Common myeloid progenitor, CD34-positive (primary cell): ENCODE results near the gene ZNF782.
"Not testable (repeated sequence)": the region's sequence is repeated elsewhere in the genome, so short reads cannot be mapped to it uniquely, and the experiment has no call there.

Experiments used
- CTCF ChIA-PET: fragments of 350-600 bp; sonication (Branson Sonifier 250); formaldehyde crosslinking; loops from one replicate; lab custom pipeline; 2021; ENCODE audit warnings: antibody characterized with exemption; lab: Charles Lee
- POLR2A ChIA-PET: fragments of 350-600 bp; sonication (Branson Sonifier 250); formaldehyde crosslinking; loops from one replicate; lab custom pipeline; 2021; ENCODE audit warnings: antibody characterized with exemption; lab: Charles Lee
- DNase-seq, 3 donors: peaks; one replicate each; pipeline versions ENCODE4 v3.0.0 to v3.0.0-alpha.2; 2013
- H3K27ac ChIP-seq, 2 experiments: 1 replicate in 1 of 2; 2 replicates in 1 of 2; pipeline ENCODE4 v1.7.0; 2013; ENCODE audit warnings: inconsistent platforms in 2 of 2, low read length in 2 of 2, mild to moderate bottlenecking in 2 of 2, low read depth in 1 of 2, moderate library complexity in 1 of 2; ENCODE audit not compliant: severe bottlenecking in 2 of 2, insufficient read depth in 1 of 2, poor library complexity in 1 of 2
- H3K27me3 ChIP-seq, 5 experiments: replicated peaks in 2 of 5; 1 replicate in 3 of 5; 2 replicates in 2 of 5; pipeline versions ENCODE4 v1.6.1 to v1.7.0; 2013; ENCODE audit warnings: low read length in 4 of 5, mild to moderate bottlenecking in 2 of 5, moderate library complexity in 2 of 5, inconsistent platforms in 1 of 5; ENCODE audit not compliant: insufficient read depth in 5 of 5, control insufficient read depth in 4 of 5
- H3K36me3 ChIP-seq, 4 experiments: 1 replicate in 2 of 4; 2 replicates in 2 of 4; pipeline versions ENCODE4 v1.6.1 to v1.7.0; 2013; ENCODE audit warnings: low read length in 3 of 4, control low read depth in 1 of 4, mild to moderate bottlenecking in 1 of 4; ENCODE audit not compliant: control insufficient read depth in 4 of 4, insufficient read depth in 4 of 4
- H3K4me1 ChIP-seq, 4 experiments: 1 replicate in 3 of 4; 2 replicates in 1 of 4; pipeline versions ENCODE4 v1.6.1 to v1.7.1; 2013; ENCODE audit warnings: low read length in 3 of 4, mild to moderate bottlenecking in 3 of 4, control low read depth in 1 of 4, inconsistent platforms in 1 of 4, moderate library complexity in 1 of 4; ENCODE audit not compliant: control insufficient read depth in 4 of 4, insufficient read depth in 4 of 4; ENCODE audit errors: control extremely low read depth in 1 of 4
- H3K4me3 ChIP-seq, 7 experiments: 1 replicate in 4 of 7; 2 replicates in 3 of 7; pipeline versions ENCODE4 v1.5.1 to v1.7.0; 2013; ENCODE audit warnings: mild to moderate bottlenecking in 7 of 7, low read length in 6 of 7, moderate library complexity in 6 of 7, inconsistent platforms in 2 of 7, low read depth in 2 of 7, control low read depth in 1 of 7; ENCODE audit not compliant: insufficient read depth in 4 of 7, control insufficient read depth in 1 of 7; ENCODE audit errors: extremely low read depth in 1 of 7
- H3K9me3 ChIP-seq, 5 experiments: 1 replicate in 4 of 5; 2 replicates in 1 of 5; pipeline versions ENCODE4 v1.6.1 to v1.7.1; 2013; ENCODE audit warnings: low read length in 4 of 5, mild to moderate bottlenecking in 2 of 5, inconsistent platforms in 1 of 5, low read depth in 1 of 5, moderate library complexity in 1 of 5; ENCODE audit not compliant: control insufficient read depth in 4 of 5, insufficient read depth in 2 of 5; ENCODE audit errors: control extremely low read depth in 1 of 5
- WGBS: methylation state at CpG from one replicate; pipeline ENCODE4 v1.1.5; 2013; ENCODE audit not compliant: insufficient coverage; 5-methylcytosine and 5-hydroxymethylcytosine counted together

ZNF782 gene

DNA sequence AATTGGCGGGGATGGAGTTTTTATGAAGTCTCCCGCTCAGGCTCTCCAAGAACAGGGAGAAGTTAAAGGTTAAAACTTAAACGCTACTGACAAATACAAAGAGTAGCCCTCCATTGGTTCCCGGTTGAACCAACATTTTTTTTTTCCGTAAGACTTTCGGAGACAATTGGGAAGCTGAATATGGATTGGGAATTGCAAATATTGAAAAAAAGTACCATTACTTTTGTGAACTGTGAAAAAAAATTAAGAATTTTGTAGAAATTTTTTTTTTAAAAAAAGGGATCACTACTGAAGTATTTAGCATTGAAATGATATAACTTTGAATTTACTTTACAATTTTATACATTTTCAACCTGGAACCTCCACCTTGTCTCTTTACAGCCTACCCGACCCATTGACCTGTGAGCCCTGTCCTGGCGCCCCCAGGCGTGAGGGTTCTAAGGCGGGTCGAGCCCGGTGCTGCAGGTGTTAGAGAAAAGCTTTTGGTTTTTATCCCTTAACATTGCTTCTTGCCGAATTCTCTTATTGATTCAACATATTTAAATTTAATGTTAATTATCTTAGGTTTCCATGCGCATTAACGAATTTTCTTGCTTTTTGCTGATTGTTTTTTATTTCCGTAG lies 448 bp upstream of the ZNF782 start:
- Histone ChIP-seq H3K4me1 (peaks cover 4 to 18% (median 17%) of the 10 kb centered on the region in 4 experiments), H3K27ac (no peak overlapping the region), H3K9me3 (peaks cover 0 to 5% (median 0%) of the 10 kb centered on the region in 5 experiments), H3K4me3 (peak overlapping the region; percentile 79 to 93 (median 90)), H3K36me3 (peaks cover 0 to 3% (median 0%) of the 10 kb centered on the region in 4 experiments), H3K27me3 (peaks cover 0 to 12% (median 0%) of the 10 kb centered on the region in 5 experiments)
- DNase-seq, result no peak
- ChIA-PET POLR2A (no interaction called here), CTCF (interaction anchor here (0.6 kb wide), 1 partner anchor 14 kb away, joined by 4 read pairs; no protein-coding TSS in a partner anchor)
- 5% methylated on average over 4 of the region's 16 CpGs for WGBS

- DNase-seq, result no peak
- ChIA-PET POLR2A (no interaction called here), CTCF (no interaction called here)
- H3K9me3 ChIP-seq, result peaks cover 0 to 26% (median 7%) of the 10 kb centered on the region in 5 experiments
- peaks cover 0 to 6% (median 2%) of the 10 kb centered on the region in 4 experiments for H3K36me3 ChIP-seq
- H3K27me3 ChIP-seq, result peaks cover 0 to 12% (median 0%) of the 10 kb centered on the region in 5 experiments
- no peak overlapping the region for H3K27ac ChIP-seq
- WGBS, result 100% methylated on average over 2 of the region's 4 CpGs
- peaks cover 4 to 18% (median 17%) of the 10 kb centered on the region in 4 experiments for H3K4me1 ChIP-seq
- H3K4me3 ChIP-seq, result peak overlapping the region in 1 of 7 experiments; percentile 87
Observed at GRCh38 chr9:96852676-96853075, 1.6 kb downstream of the ZNF782 start.

DNA sequence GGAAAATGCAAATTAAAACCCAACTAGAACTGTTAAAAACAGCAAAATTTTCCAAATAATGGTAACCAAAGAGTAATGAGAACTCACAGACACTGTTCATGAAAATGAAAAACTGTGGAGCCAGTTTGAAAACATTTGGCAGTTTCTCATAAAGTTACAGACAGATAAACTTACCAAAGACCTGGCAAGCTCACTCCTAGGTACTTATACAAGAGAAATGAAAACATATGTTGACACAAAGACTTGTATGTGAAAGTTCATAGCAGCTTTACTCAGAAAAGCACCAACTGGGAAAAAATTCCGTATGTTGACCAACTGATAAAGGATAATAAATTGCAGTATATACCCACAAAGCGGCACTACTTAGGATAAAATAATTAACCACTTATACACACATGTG lies 10.3 kb downstream of the ZNF782 start:
- DNase-seq, result no peak
- POLR2A ChIA-PET, result no interaction called here

DNA sequence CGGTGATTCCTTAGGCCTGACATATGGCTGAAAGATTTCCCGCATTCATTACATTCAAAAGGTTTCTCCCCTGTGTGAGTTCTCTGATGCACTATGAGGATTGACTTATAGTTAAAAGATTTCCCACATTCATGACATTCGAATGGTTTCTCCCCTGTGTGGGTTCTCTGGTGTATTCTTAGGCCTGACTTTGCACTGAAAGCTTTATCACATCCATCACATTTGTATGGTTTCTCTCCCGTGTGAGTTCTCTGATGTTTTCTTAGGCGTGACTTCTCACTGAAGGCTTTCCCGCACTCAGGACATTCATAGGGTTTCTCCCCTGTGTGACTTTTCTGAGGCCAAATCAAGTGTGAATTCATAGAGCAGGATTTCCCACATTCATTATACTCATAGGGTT lies 35.8 kb downstream of the ZNF782 start:
- H3K27me3 ChIP-seq, result no peaks in the 10 kb centered on the region
- WGBS, result 100% methylated on average over 4 of the region's 6 CpGs
- POLR2A ChIA-PET, result no interaction called here
- H3K9me3 ChIP-seq, result peaks cover 36 to 89% (median 43%) of the 10 kb centered on the region in 5 experiments
- no peak for DNase-seq
- peaks cover 19 to 71% (median 32%) of the 10 kb centered on the region in 4 experiments for H3K36me3 ChIP-seq
- no peak overlapping the region for H3K27ac ChIP-seq
- no peak overlapping the region for H3K4me3 ChIP-seq
- CTCF ChIA-PET, result no interaction called here
- no peaks in the 10 kb centered on the region for H3K4me1 ChIP-seq

More for the DNA sequence above, 10.3 kb downstream of the ZNF782 start:
- no peak overlapping the region for H3K27ac ChIP-seq
- peaks cover 12 to 97% (median 15%) of the 10 kb centered on the region in 5 experiments for H3K9me3 ChIP-seq
- H3K36me3 ChIP-seq, result peaks cover 20 to 63% (median 23%) of the 10 kb centered on the region in 4 experiments
- H3K27me3 ChIP-seq, result no peaks in the 10 kb centered on the region
- CTCF ChIA-PET, result no interaction called here
- no peak overlapping the region for H3K4me3 ChIP-seq
- WGBS, result no CpG with 5 or more reads among the region's 2 CpGs
- no peaks in the 10 kb centered on the region for H3K4me1 ChIP-seq

- WGBS, result 100% methylated on average over 2 of the region's 2 CpGs
- POLR2A ChIA-PET, result no interaction called here
- no peak overlapping the region for H3K27ac ChIP-seq
- H3K36me3 ChIP-seq, result peaks cover 16 to 65% (median 28%) of the 10 kb centered on the region in 4 experiments
- no peak overlapping the region for H3K4me3 ChIP-seq
- no peaks in the 10 kb centered on the region for H3K27me3 ChIP-seq
- no peak for DNase-seq
- CTCF ChIA-PET, result interaction anchor here (0.7 kb wide), 1 partner anchor 11 kb away, joined by 3 read pairs; no protein-coding TSS in a partner anchor
- peaks cover 36 to 90% (median 40%) of the 10 kb centered on the region in 5 experiments for H3K9me3 ChIP-seq
- H3K4me1 ChIP-seq, result no peaks in the 10 kb centered on the region
Observed at GRCh38 chr9:96817973-96818372, 36.3 kb downstream of the ZNF782 start.

GRCh38 chr9:96813607-96814006 lies 40.7 kb downstream of the ZNF782 start:
- Histone ChIP-seq H3K27ac (no peak overlapping the region), H3K4me3 (peak overlapping the region in 1 of 7 experiments; percentile 36), H3K4me1 (no peaks in the 10 kb centered on the region), H3K27me3 (no peaks in the 10 kb centered on the region), H3K9me3 (peaks cover 26 to 84% (median 43%) of the 10 kb centered on the region in 5 experiments), H3K36me3 (peaks cover 1 to 25% (median 9%) of the 10 kb centered on the region in 4 experiments)
- ChIA-PET POLR2A (no interaction called here), CTCF (interaction anchor here (0.9 kb wide), 1 partner anchor 17 kb away, joined by 3 read pairs; no protein-coding TSS in a partner anchor)
- WGBS, result no CpG with 5 or more reads among the region's 1 CpG
- DNase-seq, result no peak

DNA sequence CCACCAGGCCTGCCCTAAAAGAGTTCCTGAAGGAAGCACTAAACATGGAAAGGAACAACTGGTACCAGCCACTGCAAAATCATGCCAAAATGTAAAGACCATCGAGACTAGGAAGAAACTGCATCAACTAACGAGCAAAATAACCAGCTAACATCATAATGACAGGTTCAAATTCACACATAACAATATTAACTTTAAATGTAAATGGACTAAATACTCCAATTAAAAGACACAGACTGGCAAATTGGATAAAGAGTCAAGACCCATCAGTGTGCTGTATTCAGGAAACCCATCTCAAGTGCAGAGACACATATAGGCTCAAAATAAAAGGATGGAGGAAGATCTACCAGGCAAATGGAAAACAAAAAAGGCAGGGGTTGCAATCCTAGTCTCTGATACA lies 55.4 kb downstream of the ZNF782 start:
- Histone ChIP-seq H3K9me3 (peaks cover 6 to 40% (median 33%) of the 10 kb centered on the region in 5 experiments), H3K36me3 (peaks cover 8 to 32% (median 15%) of the 10 kb centered on the region in 4 experiments)
- H3K4me3 ChIP-seq, POLR2A ChIA-PET, H3K27ac ChIP-seq, H3K27me3 ChIP-seq, H3K4me1 ChIP-seq, CTCF ChIA-PET, DNase-seq: not testable (repeated sequence)
- WGBS, result no CpG with 5 or more reads among the region's 2 CpGs
